Muscle layer of duodenum (tissue), 2 donors: ENCODE data around the gene ASPRV1.

Experiments used
- H3K27ac ChIP-seq: one replicate; pipeline ENCODE4 v1.7.0; 2013; ENCODE audit warnings: mild to moderate bottlenecking, low read length
- H3K27me3 ChIP-seq: one replicate; pipeline ENCODE4 v1.7.0; 2013; ENCODE audit warnings: low read depth, mild to moderate bottlenecking, control low read depth, low read length
- H3K36me3 ChIP-seq, 2 donors: one replicate each; pipeline ENCODE4 v1.7.0; 2013; ENCODE audit warnings: low read length in 2 of 2, control low read depth in 1 of 2, mild to moderate bottlenecking in 1 of 2; ENCODE audit not compliant: insufficient read depth in 2 of 2, control insufficient read depth in 1 of 2
- H3K4me1 ChIP-seq, 2 donors: one replicate each; pipeline ENCODE4 v1.7.0; 2013; ENCODE audit warnings: low read length in 2 of 2, mild to moderate bottlenecking in 2 of 2, control low read depth in 1 of 2, moderate library complexity in 1 of 2; ENCODE audit not compliant: insufficient read depth in 2 of 2, control insufficient read depth in 1 of 2
- H3K4me3 ChIP-seq, 2 donors: one replicate each; pipeline ENCODE4 v1.7.0; 2013; ENCODE audit warnings: low read length in 2 of 2, low read depth in 1 of 2, mild to moderate bottlenecking in 1 of 2
- H3K9me3 ChIP-seq, 2 donors: one replicate each; pipeline ENCODE4 v1.7.0; 2013; ENCODE audit warnings: low read length in 2 of 2, control low read depth in 1 of 2, mild to moderate bottlenecking in 1 of 2; ENCODE audit not compliant: control insufficient read depth in 1 of 2
- donor health status: healthy.

Gene ASPRV1

DNA sequence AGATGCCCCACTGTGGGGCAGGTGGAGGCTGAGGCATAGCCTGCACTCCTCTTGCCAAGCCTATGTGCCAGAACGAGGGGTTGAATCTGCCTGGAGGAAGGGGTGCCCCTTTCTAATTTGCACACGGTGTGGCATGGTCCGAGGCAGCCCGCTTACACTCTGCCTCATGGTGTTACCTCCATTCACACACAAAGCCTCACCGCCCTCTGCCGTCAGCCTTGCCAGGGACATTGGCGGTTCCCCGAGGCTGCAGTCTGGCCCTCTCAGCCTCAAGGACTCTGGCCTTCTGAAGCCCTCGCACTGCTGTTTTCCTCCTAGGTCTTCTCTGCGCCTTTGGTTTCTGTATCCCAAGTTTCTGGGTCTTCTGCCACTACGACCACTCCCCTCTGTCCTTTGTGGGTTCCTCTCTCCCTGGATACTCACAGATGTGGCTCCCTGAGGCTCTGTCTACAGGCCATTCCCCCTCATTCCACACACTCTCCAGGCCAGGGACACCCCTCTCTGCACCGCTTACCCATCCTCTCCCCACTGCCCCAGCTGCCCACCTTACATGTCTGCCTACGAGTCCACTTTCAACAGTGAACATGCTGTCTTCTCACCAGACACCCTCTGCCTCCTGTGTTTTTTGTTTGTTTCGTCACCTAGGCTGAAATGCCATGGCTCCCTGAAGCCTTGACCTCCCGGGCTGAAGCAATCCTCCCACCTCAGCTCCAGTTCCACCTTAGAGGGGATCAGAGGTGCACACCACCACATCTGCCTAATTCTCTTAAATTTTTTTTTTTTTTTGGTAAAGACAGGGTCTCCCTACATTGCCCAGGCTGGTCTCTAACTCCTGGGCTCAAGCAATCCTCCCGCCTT, 7.9 kb upstream of the ASPRV1 start:
- no peaks in the 10 kb centered on the region for H3K4me1 ChIP-seq
- H3K27me3 ChIP-seq = no peaks in the 10 kb centered on the region
- H3K4me3 ChIP-seq = no peak overlapping the region
- H3K9me3 ChIP-seq = no peaks in the 10 kb centered on the region
- H3K27ac ChIP-seq = no peak overlapping the region
- H3K36me3 ChIP-seq = no peaks in the 10 kb centered on the region

DNA sequence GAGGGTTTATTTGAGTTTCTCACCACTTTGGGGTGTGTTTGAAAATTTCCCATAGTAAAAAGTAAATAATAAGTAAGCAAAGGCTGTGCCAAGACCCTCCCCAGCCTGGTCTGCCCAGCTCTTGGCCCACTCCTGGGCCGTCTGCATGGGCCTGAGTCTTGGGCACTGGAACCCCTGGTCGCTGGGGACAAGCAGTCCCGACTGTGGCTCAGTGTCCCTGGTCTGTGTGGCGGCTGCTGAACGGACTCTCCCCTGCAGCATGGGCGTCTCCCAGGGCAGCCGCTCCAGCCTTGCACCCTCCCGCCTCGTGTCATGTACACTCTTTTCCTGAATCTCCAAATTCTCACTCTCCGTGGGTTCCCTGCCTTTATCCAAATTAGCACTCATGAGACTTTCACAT, 7.2 kb upstream of the ASPRV1 start:
- Histone ChIP-seq H3K4me3 (no peak overlapping the region), H3K4me1 (no peaks in the 10 kb centered on the region), H3K36me3 (no peaks in the 10 kb centered on the region)

DNA sequence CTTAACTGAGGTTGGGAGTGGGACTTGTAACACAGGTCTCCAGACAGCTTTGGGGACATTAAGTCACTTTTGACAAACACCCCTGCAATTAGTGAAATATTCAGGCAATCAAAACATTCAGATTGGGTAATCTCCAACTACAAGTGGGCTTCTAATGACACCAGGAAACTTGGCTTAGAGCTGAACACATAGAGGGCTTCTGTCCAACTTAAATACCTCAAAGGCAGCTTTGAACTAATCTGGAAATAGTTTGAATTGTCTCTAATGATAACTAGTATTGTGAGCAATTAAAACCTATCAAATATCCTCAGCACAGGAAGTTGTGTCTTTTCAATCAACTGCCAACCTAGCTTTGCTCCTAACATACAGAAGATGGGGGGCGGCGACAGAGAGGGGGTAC, 5.1 kb upstream of the ASPRV1 start:
- Histone ChIP-seq H3K27me3 (no peaks in the 10 kb centered on the region), H3K9me3 (no peaks in the 10 kb centered on the region), H3K4me3 (no peak overlapping the region), H3K4me1 (no peaks in the 10 kb centered on the region), H3K27ac (no peak overlapping the region), H3K36me3 (no peaks in the 10 kb centered on the region)

More for the DNA sequence above, 7.2 kb upstream of the ASPRV1 start:
- H3K27ac ChIP-seq = no peak overlapping the region
- H3K9me3 ChIP-seq = no peaks in the 10 kb centered on the region
- no peaks in the 10 kb centered on the region for H3K27me3 ChIP-seq

DNA sequence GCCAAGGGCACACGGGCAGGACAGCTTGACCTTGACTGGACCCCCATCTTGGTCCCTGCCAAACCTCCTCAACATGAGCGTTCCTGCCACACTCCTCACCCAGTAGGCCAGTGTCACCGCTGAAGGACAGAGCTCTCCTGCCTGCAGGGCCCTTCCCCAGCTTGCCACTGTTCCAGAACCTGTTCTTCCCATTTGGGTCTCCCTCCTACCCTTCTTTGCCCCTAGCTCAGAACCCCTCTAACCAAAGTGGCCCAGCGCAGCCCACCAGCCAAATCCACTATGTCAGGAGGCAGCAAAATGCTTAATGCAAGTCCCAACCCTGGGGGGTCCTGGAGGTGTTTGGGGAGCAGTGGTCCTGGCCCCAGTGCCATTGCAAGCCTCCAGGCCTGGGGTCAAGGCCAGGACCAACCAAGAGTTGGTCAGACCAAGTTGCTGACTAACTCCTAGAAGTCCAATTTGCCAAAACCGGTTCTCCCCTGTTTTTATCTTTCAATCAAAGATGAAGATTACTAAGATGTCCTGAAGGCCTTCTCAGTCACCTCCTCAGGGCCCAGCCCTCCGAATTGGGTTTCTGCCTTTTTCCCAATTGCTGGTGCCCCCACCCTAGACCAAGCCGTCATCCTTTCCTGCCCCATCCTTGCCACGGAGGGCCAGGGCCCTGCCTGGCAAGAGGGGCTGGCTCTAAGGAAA, 4.5 kb upstream of the ASPRV1 start:
- H3K9me3 ChIP-seq = no peaks in the 10 kb centered on the region

DNA sequence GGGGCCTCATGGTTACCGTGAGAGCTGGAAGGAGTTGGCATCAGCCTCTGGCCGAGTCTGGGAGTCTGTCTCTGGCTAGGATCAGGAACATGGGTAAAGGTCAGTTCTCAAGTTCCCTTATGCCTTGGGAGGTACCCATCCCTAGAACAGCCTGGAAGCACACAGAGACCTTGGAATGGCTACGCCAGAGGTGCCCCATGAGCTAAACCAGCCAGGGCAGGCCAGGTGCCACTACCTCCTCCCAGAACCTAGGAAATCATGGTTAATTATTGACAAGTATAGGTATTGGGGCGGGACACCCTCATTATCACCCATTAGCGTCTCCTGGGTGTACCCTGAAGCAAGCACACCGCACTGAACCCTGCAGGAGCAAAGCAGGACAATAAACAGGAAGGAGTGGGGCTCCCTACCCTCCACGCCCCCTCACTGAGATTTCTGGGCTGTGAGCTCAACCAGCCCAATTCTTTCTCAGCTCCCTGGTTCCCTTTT, 3.0 kb upstream of the ASPRV1 start:
- Histone ChIP-seq H3K4me1 (no peaks in the 10 kb centered on the region), H3K27ac (peak overlapping the region; percentile 72), H3K4me3 (no peak overlapping the region)

More for the DNA sequence above, 4.5 kb upstream of the ASPRV1 start:
- H3K27me3 ChIP-seq = no peaks in the 10 kb centered on the region
- no peak overlapping the region for H3K4me3 ChIP-seq
- no peaks in the 10 kb centered on the region for H3K36me3 ChIP-seq
- no peaks in the 10 kb centered on the region for H3K4me1 ChIP-seq
- no peak overlapping the region for H3K27ac ChIP-seq

GRCh38 chr2:69962986-69963730, 1.7 kb upstream of the ASPRV1 start:
- H3K9me3 ChIP-seq = no peaks in the 10 kb centered on the region
- no peaks in the 10 kb centered on the region for H3K4me1 ChIP-seq
- no peaks in the 10 kb centered on the region for H3K36me3 ChIP-seq
- no peak overlapping the region for H3K4me3 ChIP-seq
- H3K27ac ChIP-seq = no peak overlapping the region
- H3K27me3 ChIP-seq = no peaks in the 10 kb centered on the region

More for the DNA sequence above, 3.0 kb upstream of the ASPRV1 start:
- Histone ChIP-seq H3K36me3 (no peaks in the 10 kb centered on the region), H3K9me3 (no peaks in the 10 kb centered on the region), H3K27me3 (no peaks in the 10 kb centered on the region)

DNA sequence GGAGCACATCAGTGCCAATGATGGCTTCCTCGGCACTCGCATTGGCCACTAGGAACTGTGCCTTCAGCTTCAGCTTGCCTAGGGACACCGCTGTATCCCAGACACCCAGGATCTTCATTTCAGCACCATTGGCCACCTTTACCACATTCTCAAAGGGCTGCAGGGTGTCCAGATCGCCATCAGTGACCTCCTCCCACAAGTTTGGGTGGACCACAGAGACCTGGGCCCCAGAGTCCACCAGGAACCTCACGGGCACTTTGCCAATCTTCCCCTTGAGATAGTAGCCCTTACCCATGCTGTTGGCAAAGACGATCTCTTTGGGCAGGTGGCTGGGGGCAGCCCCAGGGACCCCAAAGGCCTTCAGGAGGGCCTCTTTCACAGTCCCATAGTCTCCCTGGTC, 610 bp downstream of the ASPRV1 start:
- Histone ChIP-seq H3K27me3 (no peaks in the 10 kb centered on the region), H3K4me1 (no peaks in the 10 kb centered on the region), H3K4me3 (no peak overlapping the region), H3K36me3 (no peaks in the 10 kb centered on the region), H3K27ac (no peak overlapping the region), H3K9me3 (no peaks in the 10 kb centered on the region)

DNA sequence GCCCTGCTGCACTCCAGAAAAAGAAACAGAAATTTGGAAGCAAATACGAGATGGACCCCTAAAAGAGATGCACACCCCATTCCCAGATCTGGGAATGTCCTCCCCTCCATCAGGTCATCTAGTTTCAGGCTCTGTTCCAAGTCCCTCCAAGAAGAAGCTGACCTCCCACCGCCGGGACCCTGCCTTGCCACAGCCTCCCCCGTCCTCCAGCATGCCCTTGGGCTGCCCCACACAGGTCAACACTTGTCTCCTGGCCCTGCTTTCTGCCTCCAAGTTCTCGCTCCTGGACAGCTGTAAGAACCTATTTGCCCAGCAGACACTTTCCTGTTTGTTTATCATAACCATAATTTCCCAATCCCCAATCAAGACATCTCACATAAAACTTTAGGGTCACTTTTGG, 2.0 kb downstream of the ASPRV1 start:
- no peak overlapping the region for H3K27ac ChIP-seq
- no peaks in the 10 kb centered on the region for H3K36me3 ChIP-seq
- H3K27me3 ChIP-seq = no peaks in the 10 kb centered on the region
- no peaks in the 10 kb centered on the region for H3K4me1 ChIP-seq
- H3K9me3 ChIP-seq = no peaks in the 10 kb centered on the region
- no peak overlapping the region for H3K4me3 ChIP-seq

DNA sequence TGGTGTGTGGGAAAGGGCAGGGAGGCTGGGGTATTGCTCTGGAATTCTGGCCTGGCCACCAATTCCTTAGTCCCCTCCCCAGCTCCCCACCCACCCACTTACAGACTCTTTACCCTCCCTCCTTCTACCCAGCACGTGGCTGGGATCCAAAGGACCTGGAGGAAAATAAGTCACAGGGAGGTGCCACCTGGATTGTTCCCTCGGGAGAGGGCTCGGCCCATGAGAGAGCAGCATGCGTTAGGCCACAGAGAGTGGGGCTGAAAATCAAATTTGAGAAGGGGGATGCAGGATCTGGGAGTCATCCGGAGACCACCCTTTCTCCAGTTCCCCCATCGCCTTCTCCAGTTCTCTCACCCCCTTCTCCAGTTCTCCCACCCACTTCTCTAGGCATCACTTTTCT, 3.0 kb downstream of the ASPRV1 start:
- Histone ChIP-seq H3K27ac (no peak overlapping the region), H3K4me3 (no peak overlapping the region), H3K36me3 (no peaks in the 10 kb centered on the region), H3K27me3 (no peaks in the 10 kb centered on the region), H3K4me1 (no peaks in the 10 kb centered on the region), H3K9me3 (no peaks in the 10 kb centered on the region)

DNA sequence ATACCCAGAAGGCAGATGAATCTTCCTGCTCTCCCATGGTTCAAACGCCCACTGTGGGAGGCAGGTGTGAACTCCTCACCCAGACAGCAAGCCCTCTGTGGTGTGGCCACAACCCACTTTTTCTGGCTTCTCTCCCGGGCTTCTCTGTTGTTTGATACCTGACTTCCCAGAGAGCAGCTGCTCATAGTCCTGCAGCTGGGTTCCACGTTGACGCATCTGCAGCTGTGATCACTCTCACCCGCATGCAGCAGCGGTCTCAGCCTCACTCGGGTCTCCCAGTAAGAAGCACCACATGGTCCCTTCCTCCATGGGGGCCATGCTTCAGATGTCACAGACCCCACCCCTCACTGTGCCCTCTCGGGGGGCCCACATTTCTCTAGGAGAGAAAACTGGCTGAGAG, 3.5 kb downstream of the ASPRV1 start:
- Histone ChIP-seq H3K27me3 (no peaks in the 10 kb centered on the region), H3K36me3 (no peaks in the 10 kb centered on the region), H3K4me1 (no peaks in the 10 kb centered on the region), H3K9me3 (no peaks in the 10 kb centered on the region), H3K27ac (no peak overlapping the region), H3K4me3 (no peak overlapping the region)

DNA sequence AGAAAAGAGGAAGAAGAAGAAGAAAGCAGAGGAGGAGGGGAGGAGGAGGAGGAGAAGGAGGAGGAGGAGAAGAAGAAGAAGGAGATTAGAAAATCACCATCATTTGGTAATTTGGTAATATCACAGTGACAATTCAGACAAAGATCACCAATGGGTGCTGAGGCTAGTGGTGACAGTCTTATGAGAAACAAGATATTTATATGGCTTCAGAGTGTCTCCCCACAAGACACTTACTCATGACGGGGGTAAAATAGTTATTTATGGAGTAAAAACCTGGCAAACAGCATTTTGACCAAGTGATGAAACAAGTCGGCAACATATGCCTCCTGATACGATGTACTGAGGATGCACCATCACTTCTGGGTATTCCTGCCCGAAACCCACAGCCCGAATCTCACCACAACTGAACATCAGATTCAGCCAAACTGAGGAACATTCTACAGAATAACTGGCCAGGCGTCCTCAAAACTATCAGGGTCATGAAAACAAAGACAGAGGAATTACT, 4.9 kb downstream of the ASPRV1 start:
- H3K27ac ChIP-seq = no peak overlapping the region
- H3K4me1 ChIP-seq = no peaks in the 10 kb centered on the region
- H3K4me3 ChIP-seq = no peak overlapping the region
- no peaks in the 10 kb centered on the region for H3K9me3 ChIP-seq
- H3K27me3 ChIP-seq = no peaks in the 10 kb centered on the region
- no peaks in the 10 kb centered on the region for H3K36me3 ChIP-seq
